ENCODE data around the gene FNDC3B.

- TF ChIP-seq USF2 (CRISPR knock-in tag; IDR thresholded peaks at IDR 0.05) (no peak), ELF4 (CRISPR knock-in tag; IDR thresholded peaks at IDR 0.05) (no peak)
Observed at GRCh38 chr3:172036541-172037215, 2.7 kb upstream of the FNDC3B start.
